GM23338 (cell line): ENCODE measurements around the gene NPTXR. TPM values are rescaled to one million over a fixed set of nuclear protein-coding genes. Genes with fewer than 3 reads are reported as not detected.

Source experiments
- ATAC-seq: fragments of 200-7000 bp; cut with Tn5 transposase; 3 replicates; pipeline ENCODE4 v1.9.1; 2020
- DNase-seq: peaks from one replicate; pipeline ENCODE4 v3.0.0-alpha.2; 2015; ENCODE audit warnings: low spot score
- H2AFZ ChIP-seq: fragments of 200-600 bp; sonication (generic); 2 replicates; pipeline ENCODE4 v1.8.0; 2016; ENCODE audit warnings: antibody characterized with exemption, mild to moderate bottlenecking, moderate library complexity
- H3F3A ChIP-seq: fragments of 200-600 bp; sonication (generic); replicated peaks from 2 replicates; pipeline ENCODE4 v1.8.0; 2017; ENCODE audit warnings: antibody characterized with exemption, mixed run types, low read depth
- H3K27ac ChIP-seq: fragments of 200-600 bp; sonication (generic); 2 replicates; pipeline ENCODE4 v1.6.1; 2016; ENCODE audit warnings: low read depth
- H3K27me3 ChIP-seq: fragments of 200-600 bp; sonication (generic); 2 replicates; pipeline ENCODE4 v1.8.0; 2016; ENCODE audit warnings: mild to moderate bottlenecking, mixed run types, moderate library complexity; ENCODE audit not compliant: insufficient read depth
- H3K36me3 ChIP-seq: fragments of 200-600 bp; sonication (generic); 2 replicates; pipeline ENCODE4 v1.8.0; 2016; ENCODE audit warnings: mild to moderate bottlenecking; ENCODE audit not compliant: insufficient read depth
- H3K4me1 ChIP-seq: fragments of 200-600 bp; sonication (generic); 2 replicates; pipeline ENCODE4 v1.8.0; 2016; ENCODE audit warnings: mild to moderate bottlenecking, moderate library complexity; ENCODE audit not compliant: insufficient read depth
- H3K4me2 ChIP-seq: fragments of 200-600 bp; sonication (generic); 2 replicates; pipeline ENCODE4 v1.7.1; 2017; ENCODE audit warnings: mixed run types
- H3K4me3 ChIP-seq: fragments of 200-600 bp; sonication (generic); 2 replicates; pipeline ENCODE4 v1.6.1; 2016; ENCODE audit warnings: mixed run types
- H3K79me2 ChIP-seq: fragments of 200-600 bp; sonication (generic); replicated peaks from 2 replicates; pipeline ENCODE4 v1.8.0; 2017; ENCODE audit warnings: mild to moderate bottlenecking; ENCODE audit not compliant: insufficient read depth
- H3K9me2 ChIP-seq: fragments of 200-600 bp; sonication (generic); 2 replicates; pipeline ENCODE4 v1.8.0; 2017; ENCODE audit not compliant: insufficient read depth
- H4K20me1 ChIP-seq: fragments of 200-600 bp; sonication (generic); replicated peaks from 2 replicates; pipeline ENCODE4 v1.8.0; 2017; ENCODE audit warnings: mild to moderate bottlenecking; ENCODE audit not compliant: insufficient read depth
- H3K27ac Mint-ChIP-seq: 2 replicates; pipeline ENCODE4 v1.8.0; 2020; ENCODE audit warnings: inconsistent platforms, mild to moderate bottlenecking, moderate library complexity, mixed read lengths
- H3K27me3 Mint-ChIP-seq: 3 replicates; pipeline ENCODE4 v1.8.0; 2022; ENCODE audit warnings: low read depth, mild to moderate bottlenecking, moderate library complexity, mixed read lengths, inconsistent platforms; ENCODE audit not compliant: insufficient read depth, poor library complexity
- H3K36me3 Mint-ChIP-seq: 3 replicates; pipeline ENCODE4 v1.8.0; 2021; ENCODE audit warnings: low read depth, mild to moderate bottlenecking, inconsistent platforms, moderate library complexity, mixed read lengths
- H3K4me1 Mint-ChIP-seq: 3 replicates; pipeline ENCODE4 v1.8.0; 2020; ENCODE audit warnings: mild to moderate bottlenecking, inconsistent platforms, mixed read lengths
- H3K4me3 Mint-ChIP-seq: 3 replicates; pipeline ENCODE4 v1.8.0; 2021; ENCODE audit warnings: moderate library complexity, mild to moderate bottlenecking, inconsistent platforms, mixed read lengths
- H3K9me3 Mint-ChIP-seq: 3 replicates; pipeline ENCODE4 v1.8.0; 2020; ENCODE audit warnings: moderate library complexity, mild to moderate bottlenecking, inconsistent platforms, mixed read lengths
- CREB1 ChIP-seq: fragments of 250-450 bp; sonication (Bioruptor Pico); IDR thresholded peaks from 2 replicates; pipeline ENCODE4 v1.5.0; 2020; ENCODE audit warnings: low read depth, mild to moderate bottlenecking, moderate library complexity
- EZH2 ChIP-seq: fragments of 200-600 bp; sonication (generic); IDR thresholded peaks from one replicate; pipeline ENCODE4 v1.8.0; 2017; ENCODE audit warnings: antibody characterized with exemption, mild to moderate bottlenecking, low read depth; ENCODE audit not compliant: unreplicated experiment
- EZH2phosphoT487 ChIP-seq: fragments of 200-600 bp; sonication (generic); IDR thresholded peaks from one replicate; pipeline ENCODE4 v1.8.1; 2018; ENCODE audit warnings: antibody characterized with exemption; ENCODE audit not compliant: unreplicated experiment
- POLR2AphosphoS5 ChIP-seq: IDR thresholded peaks from 2 replicates; pipeline ENCODE4 v1.6.1; 2016; ENCODE audit warnings: antibody characterized with exemption, low read depth
- STAT1 ChIP-seq: IDR thresholded peaks from one replicate; pipeline ENCODE4 v1.6.1; 2016; ENCODE audit warnings: antibody characterized with exemption; ENCODE audit not compliant: unreplicated experiment
- polyA plus RNA-seq: library from polyadenylated mRNA; unstranded; fragments of >200 nt; fragmentation: Nextera tagmentation; extraction: Ambion mirVana; gene quantifications from 2 replicates; pipeline ENCODE4 v1.2.1, GENCODE V29; 2016
- total RNA-seq: library from RNA; depleted of rRNA; stranded (reverse); fragments of >200 nt; shearing (Covaris generic); gene quantifications from 2 replicates; pipeline ENCODE4 v1.2.3, GENCODE V29; 2014
- TF ChIP-seq, protein P1 (sequence below): fragments of 250-450 bp; sonication (Bioruptor Pico); IDR thresholded peaks from 2 replicates; pipeline ENCODE4 v1.5.0; 2020; ENCODE audit warnings: mild to moderate bottlenecking, moderate library complexity
- TF ChIP-seq, protein P2 (sequence below): IDR thresholded peaks from 2 replicates; pipeline ENCODE4 v1.6.1; 2016; ENCODE audit warnings: antibody characterized with exemption
- TF ChIP-seq, protein P3 (sequence below): IDR thresholded peaks from one replicate; pipeline ENCODE4 v1.6.1; 2018; ENCODE audit warnings: antibody characterized with exemption; ENCODE audit not compliant: unreplicated experiment

The NPTXR gene
- total and polyA plus RNA-seq, 2 experiments from 2014 or later = 0.89 to 13.4 TPM

DNA sequence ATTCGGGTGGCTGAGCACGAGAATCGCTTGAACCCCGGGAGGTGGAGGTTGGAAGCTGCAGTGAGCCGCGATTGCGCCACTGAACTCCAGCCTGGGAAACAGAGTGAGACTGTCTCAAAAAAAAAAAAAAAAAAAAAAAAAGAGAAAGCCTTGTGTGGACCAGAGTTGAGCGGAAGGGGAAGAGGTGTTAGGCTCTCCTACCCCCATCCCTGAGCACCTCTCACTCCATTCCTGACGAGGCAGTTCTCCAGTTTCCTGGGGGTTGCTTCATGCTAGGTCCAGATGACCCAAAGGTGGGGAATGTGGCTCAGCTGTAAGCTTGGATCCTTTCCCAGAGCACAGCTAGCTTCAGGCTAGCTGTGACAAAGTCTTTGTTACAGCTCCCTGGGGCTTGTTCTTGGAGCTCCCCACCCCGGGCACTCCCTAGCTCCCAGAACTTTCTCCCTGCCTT lies 41.1 kb downstream of the NPTXR start:
- H3K36me3 ChIP-seq = no peaks in the 10 kb centered on the region
- Mint-ChIP-seq H3K27ac (no peak overlapping the region), H3K4me3 (peak overlapping the region; percentile 78; the same call in 2 of the 3 replicates), H3K9me3 (peaks cover 8% of the 10 kb centered on the region; the same call in 2 of the 3 replicates), H3K36me3 (peaks cover 8% of the 10 kb centered on the region; the same call in 2 of the 3 replicates), H3K27me3 (peaks cover 11% of the 10 kb centered on the region), H3K4me1 (peaks cover 3% of the 10 kb centered on the region)
- peaks cover 4% of the 10 kb centered on the region; the same call in 1 of the 2 replicates for H3K9me2 ChIP-seq
- H3F3A ChIP-seq = peaks cover 4% of the 10 kb centered on the region; the same call in 1 of the 2 replicates
- ATAC-seq (peak; percentile 89), DNase-seq (peak; percentile 70)
- H3K4me1 ChIP-seq = peaks cover 8% of the 10 kb centered on the region; the same call in 1 of the 2 replicates
- peaks cover 9% of the 10 kb centered on the region; the same call in 1 of the 2 replicates for H3K27me3 ChIP-seq
- peak overlapping the region; percentile 98 for H2AFZ ChIP-seq
- no peak overlapping the region for H3K27ac ChIP-seq
- peak overlapping the region; percentile 49 for H3K4me3 ChIP-seq
- H3K79me2 ChIP-seq = no peaks in the 10 kb centered on the region
- no peaks in the 10 kb centered on the region for H4K20me1 ChIP-seq
- peak overlapping the region; percentile 76 for H3K4me2 ChIP-seq
- TF ChIP-seq STAT1 (no peak), CREB1 (CRISPR knock-in tag) (no peak), POLR2AphosphoS5 (no peak), EZH2 (no peak), EZH2phosphoT487 (no peak)
- TF ChIP-seq, protein P1, sequence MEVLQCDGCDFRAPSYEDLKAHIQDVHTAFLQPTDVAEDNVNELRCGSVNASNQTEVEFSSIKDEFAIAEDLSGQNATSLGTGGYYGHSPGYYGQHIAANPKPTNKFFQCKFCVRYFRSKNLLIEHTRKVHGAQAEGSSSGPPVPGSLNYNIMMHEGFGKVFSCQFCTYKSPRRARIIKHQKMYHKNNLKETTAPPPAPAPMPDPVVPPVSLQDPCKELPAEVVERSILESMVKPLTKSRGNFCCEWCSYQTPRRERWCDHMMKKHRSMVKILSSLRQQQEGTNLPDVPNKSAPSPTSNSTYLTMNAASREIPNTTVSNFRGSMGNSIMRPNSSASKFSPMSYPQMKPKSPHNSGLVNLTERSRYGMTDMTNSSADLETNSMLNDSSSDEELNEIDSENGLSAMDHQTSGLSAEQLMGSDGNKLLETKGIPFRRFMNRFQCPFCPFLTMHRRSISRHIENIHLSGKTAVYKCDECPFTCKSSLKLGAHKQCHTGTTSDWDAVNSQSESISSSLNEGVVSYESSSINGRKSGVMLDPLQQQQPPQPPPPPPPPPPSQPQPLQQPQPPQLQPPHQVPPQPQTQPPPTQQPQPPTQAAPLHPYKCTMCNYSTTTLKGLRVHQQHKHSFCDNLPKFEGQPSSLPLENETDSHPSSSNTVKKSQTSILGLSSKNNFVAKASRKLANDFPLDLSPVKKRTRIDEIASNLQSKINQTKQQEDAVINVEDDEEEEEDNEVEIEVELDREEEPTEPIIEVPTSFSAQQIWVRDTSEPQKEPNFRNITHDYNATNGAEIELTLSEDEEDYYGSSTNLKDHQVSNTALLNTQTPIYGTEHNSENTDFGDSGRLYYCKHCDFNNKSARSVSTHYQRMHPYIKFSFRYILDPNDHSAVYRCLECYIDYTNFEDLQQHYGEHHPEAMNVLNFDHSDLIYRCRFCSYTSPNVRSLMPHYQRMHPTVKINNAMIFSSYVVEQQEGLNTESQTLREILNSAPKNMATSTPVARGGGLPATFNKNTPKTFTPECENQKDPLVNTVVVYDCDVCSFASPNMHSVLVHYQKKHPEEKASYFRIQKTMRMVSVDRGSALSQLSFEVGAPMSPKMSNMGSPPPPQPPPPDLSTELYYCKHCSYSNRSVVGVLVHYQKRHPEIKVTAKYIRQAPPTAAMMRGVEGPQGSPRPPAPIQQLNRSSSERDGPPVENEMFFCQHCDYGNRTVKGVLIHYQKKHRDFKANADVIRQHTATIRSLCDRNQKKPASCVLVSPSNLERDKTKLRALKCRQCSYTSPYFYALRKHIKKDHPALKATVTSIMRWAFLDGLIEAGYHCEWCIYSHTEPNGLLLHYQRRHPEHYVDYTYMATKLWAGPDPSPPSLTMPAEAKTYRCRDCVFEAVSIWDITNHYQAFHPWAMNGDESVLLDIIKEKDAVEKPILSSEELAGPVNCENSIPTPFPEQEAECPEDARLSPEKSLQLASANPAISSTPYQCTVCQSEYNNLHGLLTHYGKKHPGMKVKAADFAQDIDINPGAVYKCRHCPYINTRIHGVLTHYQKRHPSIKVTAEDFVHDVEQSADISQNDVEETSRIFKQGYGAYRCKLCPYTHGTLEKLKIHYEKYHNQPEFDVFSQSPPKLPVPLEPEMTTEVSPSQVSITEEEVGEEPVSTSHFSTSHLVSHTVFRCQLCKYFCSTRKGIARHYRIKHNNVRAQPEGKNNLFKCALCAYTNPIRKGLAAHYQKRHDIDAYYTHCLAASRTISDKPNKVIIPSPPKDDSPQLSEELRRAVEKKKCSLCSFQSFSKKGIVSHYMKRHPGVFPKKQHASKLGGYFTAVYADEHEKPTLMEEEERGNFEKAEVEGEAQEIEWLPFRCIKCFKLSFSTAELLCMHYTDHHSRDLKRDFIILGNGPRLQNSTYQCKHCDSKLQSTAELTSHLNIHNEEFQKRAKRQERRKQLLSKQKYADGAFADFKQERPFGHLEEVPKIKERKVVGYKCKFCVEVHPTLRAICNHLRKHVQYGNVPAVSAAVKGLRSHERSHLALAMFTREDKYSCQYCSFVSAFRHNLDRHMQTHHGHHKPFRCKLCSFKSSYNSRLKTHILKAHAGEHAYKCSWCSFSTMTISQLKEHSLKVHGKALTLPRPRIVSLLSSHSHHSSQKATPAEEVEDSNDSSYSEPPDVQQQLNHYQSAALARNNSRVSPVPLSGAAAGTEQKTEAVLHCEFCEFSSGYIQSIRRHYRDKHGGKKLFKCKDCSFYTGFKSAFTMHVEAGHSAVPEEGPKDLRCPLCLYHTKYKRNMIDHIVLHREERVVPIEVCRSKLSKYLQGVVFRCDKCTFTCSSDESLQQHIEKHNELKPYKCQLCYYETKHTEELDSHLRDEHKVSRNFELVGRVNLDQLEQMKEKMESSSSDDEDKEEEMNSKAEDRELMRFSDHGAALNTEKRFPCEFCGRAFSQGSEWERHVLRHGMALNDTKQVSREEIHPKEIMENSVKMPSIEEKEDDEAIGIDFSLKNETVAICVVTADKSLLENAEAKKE = no peak
- TF ChIP-seq, protein P2, sequence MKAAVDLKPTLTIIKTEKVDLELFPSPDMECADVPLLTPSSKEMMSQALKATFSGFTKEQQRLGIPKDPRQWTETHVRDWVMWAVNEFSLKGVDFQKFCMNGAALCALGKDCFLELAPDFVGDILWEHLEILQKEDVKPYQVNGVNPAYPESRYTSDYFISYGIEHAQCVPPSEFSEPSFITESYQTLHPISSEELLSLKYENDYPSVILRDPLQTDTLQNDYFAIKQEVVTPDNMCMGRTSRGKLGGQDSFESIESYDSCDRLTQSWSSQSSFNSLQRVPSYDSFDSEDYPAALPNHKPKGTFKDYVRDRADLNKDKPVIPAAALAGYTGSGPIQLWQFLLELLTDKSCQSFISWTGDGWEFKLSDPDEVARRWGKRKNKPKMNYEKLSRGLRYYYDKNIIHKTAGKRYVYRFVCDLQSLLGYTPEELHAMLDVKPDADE = no peak
- TF ChIP-seq, protein P3, sequence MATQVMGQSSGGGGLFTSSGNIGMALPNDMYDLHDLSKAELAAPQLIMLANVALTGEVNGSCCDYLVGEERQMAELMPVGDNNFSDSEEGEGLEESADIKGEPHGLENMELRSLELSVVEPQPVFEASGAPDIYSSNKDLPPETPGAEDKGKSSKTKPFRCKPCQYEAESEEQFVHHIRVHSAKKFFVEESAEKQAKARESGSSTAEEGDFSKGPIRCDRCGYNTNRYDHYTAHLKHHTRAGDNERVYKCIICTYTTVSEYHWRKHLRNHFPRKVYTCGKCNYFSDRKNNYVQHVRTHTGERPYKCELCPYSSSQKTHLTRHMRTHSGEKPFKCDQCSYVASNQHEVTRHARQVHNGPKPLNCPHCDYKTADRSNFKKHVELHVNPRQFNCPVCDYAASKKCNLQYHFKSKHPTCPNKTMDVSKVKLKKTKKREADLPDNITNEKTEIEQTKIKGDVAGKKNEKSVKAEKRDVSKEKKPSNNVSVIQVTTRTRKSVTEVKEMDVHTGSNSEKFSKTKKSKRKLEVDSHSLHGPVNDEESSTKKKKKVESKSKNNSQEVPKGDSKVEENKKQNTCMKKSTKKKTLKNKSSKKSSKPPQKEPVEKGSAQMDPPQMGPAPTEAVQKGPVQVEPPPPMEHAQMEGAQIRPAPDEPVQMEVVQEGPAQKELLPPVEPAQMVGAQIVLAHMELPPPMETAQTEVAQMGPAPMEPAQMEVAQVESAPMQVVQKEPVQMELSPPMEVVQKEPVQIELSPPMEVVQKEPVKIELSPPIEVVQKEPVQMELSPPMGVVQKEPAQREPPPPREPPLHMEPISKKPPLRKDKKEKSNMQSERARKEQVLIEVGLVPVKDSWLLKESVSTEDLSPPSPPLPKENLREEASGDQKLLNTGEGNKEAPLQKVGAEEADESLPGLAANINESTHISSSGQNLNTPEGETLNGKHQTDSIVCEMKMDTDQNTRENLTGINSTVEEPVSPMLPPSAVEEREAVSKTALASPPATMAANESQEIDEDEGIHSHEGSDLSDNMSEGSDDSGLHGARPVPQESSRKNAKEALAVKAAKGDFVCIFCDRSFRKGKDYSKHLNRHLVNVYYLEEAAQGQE = no peak
